A549 (cell line): Measurements from ENCODE around the gene OR2M2. TPM values are rescaled to one million over a fixed set of nuclear protein-coding genes. Genes with fewer than 3 reads are reported as not detected.

ENCODE experiments used
- ATAC-seq, 2 experiments: fragments of 200-7000 bp in 1 of 2; fragments of >200 bp in 1 of 2; cut with Nextera tagmentation in 1 of 2; cut with Tn5 transposase in 1 of 2; 3 replicates each; pipeline versions ENCODE4 v1.8.0 to v1.9.1; 2018 to 2020; ENCODE audit warnings: mild to moderate bottlenecking in 1 of 2, moderate library complexity in 1 of 2
- CTCF ChIA-PET: fragments of 300-600 bp; sonication (Branson Sonifier 250); formaldehyde crosslinking; extraction: SDS; loops from one replicate; lab custom pipeline; 2021; ENCODE audit warnings: antibody characterized with exemption, inconsistent platforms; lab: Yijun Ruan, JAX
- POLR2A ChIA-PET: fragments of 350-600 bp; formaldehyde crosslinking; extraction: SDS; loops from one replicate; lab custom pipeline; 2021; ENCODE audit warnings: antibody characterized with exemption, inconsistent platforms; lab: Yijun Ruan, JAX
- DNase-seq, 2 experiments: peaks; one replicate each; pipeline versions ENCODE4 v3.0.0 to v3.0.0-alpha.2; 2011 to 2016; ENCODE audit warnings: low read depth in 1 of 2, low spot score in 1 of 2
- FAIRE-seq: peaks from 2 replicates; lab custom pipeline; 2011; peaks lifted over from hg19 to GRCh38; lab: Jason Lieb, UNC
- H3K27ac ChIP-seq, 2 experiments: fragments of >200 bp; sonication (Bioruptor Twin); formaldehyde crosslinking; 3 replicates each; pipeline ENCODE4 v1.5.1; 2016 to 2017
- H3K4me1 ChIP-seq: fragments of >200 bp; sonication (Bioruptor Twin); formaldehyde crosslinking; 3 replicates; pipeline ENCODE4 v1.6.1; 2016
- H3K4me2 ChIP-seq: fragments of >200 bp; sonication (Bioruptor Twin); formaldehyde crosslinking; 3 replicates; pipeline ENCODE4 v1.6.1; 2016
- H3K4me3 ChIP-seq: fragments of >200 bp; sonication (Bioruptor Twin); formaldehyde crosslinking; 3 replicates; pipeline ENCODE4 v1.5.1; 2016
- H3K9me3 ChIP-seq: fragments of >200 bp; sonication (Bioruptor Twin); formaldehyde crosslinking; 3 replicates; pipeline ENCODE4 v1.6.1; 2016
- CBX2 ChIP-seq: fragments of 200-600 bp; sonication (generic); IDR thresholded peaks from 2 replicates; pipeline ENCODE4 v1.6.1; 2016; ENCODE audit warnings: low read depth, mild to moderate bottlenecking, borderline replicate concordance
- CHD4 ChIP-seq: fragments of 200-600 bp; sonication (generic); IDR thresholded peaks from 2 replicates; pipeline ENCODE4 v1.6.1; 2016; ENCODE audit warnings: antibody characterized with exemption, mild to moderate bottlenecking, borderline replicate concordance
- ELK1 ChIP-seq: fragments of 150-350 bp; IDR thresholded peaks from 2 replicates; pipeline ENCODE4 v1.6.1; 2014; ENCODE audit warnings: low read depth, mild to moderate bottlenecking, low read length
- FOSB ChIP-seq: fragments of 250-450 bp; sonication (Bioruptor Pico); IDR thresholded peaks from 2 replicates; pipeline ENCODE4 v1.5.0; 2020; ENCODE audit warnings: mild to moderate bottlenecking, moderate library complexity
- FOSL2 ChIP-seq, 2 experiments: fragments of 450-650 bp in 1 of 2; fragments of >200 bp in 1 of 2; sonication (Bioruptor Twin) in 1 of 2; formaldehyde crosslinking; IDR thresholded peaks; 2 replicates each; pipeline versions ENCODE4 v1.5.0 to v1.6.1; 2016 to 2020; ENCODE audit warnings: mild to moderate bottlenecking in 1 of 2, moderate library complexity in 1 of 2
- FOXS1 ChIP-seq: fragments of 250-450 bp; sonication (Bioruptor Pico); IDR thresholded peaks from 2 replicates; pipeline ENCODE4 v1.5.0; 2020; ENCODE audit warnings: mild to moderate bottlenecking, moderate library complexity
- HMGXB4 ChIP-seq: fragments of 250-450 bp; sonication (Bioruptor Pico); IDR thresholded peaks from 2 replicates; pipeline ENCODE4 v1.5.0; 2021; ENCODE audit warnings: mild to moderate bottlenecking, moderate library complexity, borderline replicate concordance
- HOXA7 ChIP-seq: fragments of 250-450 bp; sonication (Bioruptor Pico); IDR thresholded peaks from 2 replicates; pipeline ENCODE4 v1.5.0; 2020; ENCODE audit warnings: mild to moderate bottlenecking, moderate library complexity
- HOXB13 ChIP-seq: fragments of 250-450 bp; sonication (Bioruptor Pico); IDR thresholded peaks from 2 replicates; pipeline ENCODE4 v1.5.0; 2020; ENCODE audit warnings: low read depth, mild to moderate bottlenecking, moderate library complexity
- HOXB5 ChIP-seq: fragments of 250-450 bp; sonication (Bioruptor Pico); IDR thresholded peaks from 2 replicates; pipeline ENCODE4 v1.5.0; 2020; ENCODE audit warnings: mild to moderate bottlenecking, moderate library complexity
- JUN ChIP-seq, 2 experiments: fragments of >200 bp; sonication (Bioruptor Twin); formaldehyde crosslinking; IDR thresholded peaks; 2 replicates in 1 of 2; 3 replicates in 1 of 2; pipeline ENCODE4 v1.6.1; 2016 to 2017
- JUNB ChIP-seq: fragments of >200 bp; sonication (Bioruptor Twin); formaldehyde crosslinking; IDR thresholded peaks from 2 replicates; pipeline ENCODE4 v1.6.1; 2016
- KDM1A ChIP-seq: fragments of 200-600 bp; sonication (generic); IDR thresholded peaks from 2 replicates; pipeline ENCODE4 v1.6.1; 2016; ENCODE audit warnings: low read depth, mild to moderate bottlenecking
- MAFK ChIP-seq: fragments of 450-650 bp; IDR thresholded peaks from 2 replicates; pipeline ENCODE4 v1.6.1; 2014; ENCODE audit not compliant: partially characterized antibody
- MYC ChIP-seq: IDR thresholded peaks from 2 replicates; pipeline ENCODE4 v1.6.1; 2012; ENCODE audit warnings: mild to moderate bottlenecking, inconsistent platforms, low read length, improper control_type of control experiment, borderline replicate concordance
- NPAS2 ChIP-seq: fragments of 250-450 bp; sonication (Bioruptor Pico); IDR thresholded peaks from 2 replicates; pipeline ENCODE4 v1.8.0; 2022; ENCODE audit warnings: mild to moderate bottlenecking, moderate library complexity, borderline replicate concordance
- NR3C1 ChIP-seq: fragments of >200 bp; sonication (Bioruptor Twin); formaldehyde crosslinking; IDR thresholded peaks from 3 replicates; pipeline ENCODE4 v1.6.1; 2017
- POLR2A ChIP-seq: IDR thresholded peaks from 2 replicates; pipeline ENCODE4 v1.6.1; 2012; ENCODE audit warnings: mild to moderate bottlenecking, low read length
- POLR2AphosphoS2 ChIP-seq: conservative IDR thresholded peaks from 2 replicates; pipeline ENCODE4 v1.6.1; 2012; ENCODE audit warnings: low read length, improper control_type of control experiment, inconsistent platforms
- RARB ChIP-seq: fragments of 250-450 bp; sonication (Bioruptor Pico); IDR thresholded peaks from 2 replicates; pipeline ENCODE4 v1.8.0; 2021; ENCODE audit warnings: mild to moderate bottlenecking, moderate library complexity
- REST ChIP-seq: fragments of 200-600 bp; sonication (generic); IDR thresholded peaks from 2 replicates; pipeline ENCODE4 v1.6.1; 2016; ENCODE audit warnings: antibody characterized with exemption, mild to moderate bottlenecking, moderate library complexity
- SMC3 ChIP-seq: fragments of >200 bp; sonication (Bioruptor Twin); formaldehyde crosslinking; IDR thresholded peaks from 3 replicates; pipeline ENCODE4 v1.6.1; 2018; ENCODE audit warnings: inconsistent platforms
- TFCP2L1 ChIP-seq: fragments of 250-450 bp; sonication (Bioruptor Pico); IDR thresholded peaks from 2 replicates; pipeline ENCODE4 v1.5.0; 2021; ENCODE audit warnings: mild to moderate bottlenecking
- ZC3H11A ChIP-seq: fragments of 450-650 bp; IDR thresholded peaks from 2 replicates; pipeline ENCODE4 v1.6.1; 2014; ENCODE audit warnings: antibody characterized with exemption, mild to moderate bottlenecking
- ZFP36 ChIP-seq: fragments of 450-650 bp; IDR thresholded peaks from 2 replicates; pipeline ENCODE4 v1.6.1; 2014; ENCODE audit warnings: borderline replicate concordance; ENCODE audit not compliant: partially characterized antibody
- ZNF302 ChIP-seq: fragments of 250-450 bp; sonication (Bioruptor Pico); IDR thresholded peaks from 2 replicates; pipeline ENCODE4 v1.9.0; 2021; ENCODE audit warnings: inconsistent platforms, mild to moderate bottlenecking, moderate library complexity
- ZSCAN20 ChIP-seq: fragments of 250-450 bp; sonication (Bioruptor Pico); IDR thresholded peaks from 2 replicates; pipeline ENCODE4 v1.8.0; 2022; ENCODE audit warnings: mild to moderate bottlenecking, moderate library complexity
- WGBS: methylation state at CpG from one replicate; pipeline ENCODE4 v1.1.6; 2017; ENCODE audit errors: missing lambda C conversion rate; 5-methylcytosine and 5-hydroxymethylcytosine counted together
- polyA minus RNA-seq: library from RNA; depleted of rRNA, polyadenylated mRNA; stranded (reverse); fragments of >200 nt; gene quantifications from 2 replicates; pipeline ENCODE4 v1.2.3, GENCODE V29; 2011; rRNA and poly(A)+ RNA removed
- polyA plus RNA-seq, 4 experiments: library from polyadenylated mRNA; depleted of rRNA in 3 of 4; stranded (reverse); fragments of >200 nt; fragmentation: RNase III in 1 of 4; extraction: RNeasy Plus Mini Kit Qiagen cat#74134 plus additional on column Dnase treatment in 1 of 4; gene quantifications; 2 replicates in 3 of 4; 3 replicates in 1 of 4; pipeline ENCODE4 v1.2.3, GENCODE V29; 2011 to 2017
- TF ChIP-seq, protein P1 (sequence below): fragments of >200 bp; sonication (Bioruptor Twin); formaldehyde crosslinking; IDR thresholded peaks from 2 replicates; pipeline ENCODE4 v1.6.1; 2016
- TF ChIP-seq, protein P2 (sequence below): fragments of >200 bp; sonication (Bioruptor Twin); formaldehyde crosslinking; IDR thresholded peaks from 3 replicates; pipeline ENCODE4 v1.5.1; 2016

OR2M2 gene, protein sequence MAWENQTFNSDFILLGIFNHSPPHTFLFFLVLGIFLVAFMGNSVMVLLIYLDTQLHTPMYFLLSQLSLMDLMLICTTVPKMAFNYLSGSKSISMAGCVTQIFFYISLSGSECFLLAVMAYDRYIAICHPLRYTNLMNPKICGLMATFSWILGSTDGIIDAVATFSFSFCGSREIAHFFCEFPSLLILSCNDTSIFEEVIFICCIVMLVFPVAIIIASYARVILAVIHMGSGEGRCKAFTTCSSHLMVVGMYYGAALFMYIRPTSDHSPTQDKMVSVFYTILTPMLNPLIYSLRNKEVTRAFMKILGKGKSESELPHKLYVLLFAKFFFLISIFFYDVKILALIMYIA
- polyA plus RNA-seq (2011; rRNA removed) (not detected in 2 replicates), polyA plus RNA-seq (2017; fragmentation: RNase III; extraction: RNeasy Plus Mini Kit Qiagen cat#74134 plus additional on column Dnase treatment) (not detected in 3 replicates), polyA minus RNA-seq (not detected in 2 replicates)
- polyA plus RNA-seq (2012; cell fraction: cytosol; rRNA removed), result not detected in 2 replicates
- polyA plus RNA-seq (2012; cell fraction: nucleus; rRNA removed), result not detected in 2 replicates

- FAIRE-seq, result no peak
- POLR2A ChIA-PET, result no interaction called here
- TF ChIP-seq MYC (no peak), FOSL2 (IDR thresholded peaks at IDR 0.05) (no peak), FOSL2 (CRISPR knock-in tag; IDR thresholded peaks at IDR 0.05) (no peak), POLR2AphosphoS2 (no peak), JUN (IDR thresholded peaks at IDR 0.05) (no peak), NPAS2 (no peak), JUNB (no peak), HOXA7 (no peak), FOSB (CRISPR knock-in tag) (no peak), KDM1A (no peak), ZFP36 (no peak), POLR2A (no peak), HOXB5 (no peak), TFCP2L1 (CRISPR knock-in tag) (no peak), REST (no peak), RARB (no peak), ZNF302 (CRISPR knock-in tag) (no peak), NR3C1 (no peak), HOXB13 (CRISPR knock-in tag) (no peak), MAFK (no peak)
- TF ChIP-seq, protein P1, sequence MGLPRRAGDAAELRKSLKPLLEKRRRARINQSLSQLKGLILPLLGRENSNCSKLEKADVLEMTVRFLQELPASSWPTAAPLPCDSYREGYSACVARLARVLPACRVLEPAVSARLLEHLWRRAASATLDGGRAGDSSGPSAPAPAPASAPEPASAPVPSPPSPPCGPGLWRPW, result no peak
- TF ChIP-seq, all 56 proteins: peak for 0
- H3K4me2 ChIP-seq, result no peak within 1 kb of the TSS
- no peak within 1 kb of the TSS for H3K4me3 ChIP-seq
- H3K27ac ChIP-seq, result no peak within 1 kb of the TSS
- ATAC-seq, result no peak
- DNase-seq, result no peak
- no peaks in the 10 kb centered on the region for H3K4me1 ChIP-seq
- no peaks in the 10 kb centered on the region for H3K9me3 ChIP-seq
- CTCF ChIA-PET, result no interaction called here
Measured at GRCh38 chr1:248174521-248174920, at the start of gene OR2M2. OR2M2 (plus strand) TSS chr1:248174821; CDS start chr1:248179986, 5,165 bp downstream.

GRCh38 chr1:248127653-248128052 is 47.0 kb upstream of the OR2M2 start:
- WGBS, result 34% methylated on average over 5 of the region's 5 CpGs
- POLR2A ChIA-PET, result no interaction called here
- Histone ChIP-seq H3K4me2 (no peak overlapping the region), H3K4me3 (no peak overlapping the region), H3K9me3 (peaks cover 3% of the 10 kb centered on the region; the same call in 1 of the 3 replicates), H3K4me1 (no peaks in the 10 kb centered on the region), H3K27ac (no peak overlapping the region)
- TF ChIP-seq HMGXB4 (CRISPR knock-in tag) (no peak), FOXS1 (no peak), POLR2A (no peak), KDM1A (no peak), SMC3 (no peak), ZC3H11A (no peak), ZSCAN20 (no peak), ELK1 (no peak), CHD4 (no peak), HOXB13 (CRISPR knock-in tag) (no peak), CBX2 (no peak)
- TF ChIP-seq, protein P2, sequence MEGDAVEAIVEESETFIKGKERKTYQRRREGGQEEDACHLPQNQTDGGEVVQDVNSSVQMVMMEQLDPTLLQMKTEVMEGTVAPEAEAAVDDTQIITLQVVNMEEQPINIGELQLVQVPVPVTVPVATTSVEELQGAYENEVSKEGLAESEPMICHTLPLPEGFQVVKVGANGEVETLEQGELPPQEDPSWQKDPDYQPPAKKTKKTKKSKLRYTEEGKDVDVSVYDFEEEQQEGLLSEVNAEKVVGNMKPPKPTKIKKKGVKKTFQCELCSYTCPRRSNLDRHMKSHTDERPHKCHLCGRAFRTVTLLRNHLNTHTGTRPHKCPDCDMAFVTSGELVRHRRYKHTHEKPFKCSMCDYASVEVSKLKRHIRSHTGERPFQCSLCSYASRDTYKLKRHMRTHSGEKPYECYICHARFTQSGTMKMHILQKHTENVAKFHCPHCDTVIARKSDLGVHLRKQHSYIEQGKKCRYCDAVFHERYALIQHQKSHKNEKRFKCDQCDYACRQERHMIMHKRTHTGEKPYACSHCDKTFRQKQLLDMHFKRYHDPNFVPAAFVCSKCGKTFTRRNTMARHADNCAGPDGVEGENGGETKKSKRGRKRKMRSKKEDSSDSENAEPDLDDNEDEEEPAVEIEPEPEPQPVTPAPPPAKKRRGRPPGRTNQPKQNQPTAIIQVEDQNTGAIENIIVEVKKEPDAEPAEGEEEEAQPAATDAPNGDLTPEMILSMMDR, result no peak
- DNase-seq (no peak), ATAC-seq (no peak), FAIRE-seq (no peak)
- CTCF ChIA-PET, result no interaction called here
